ENCODE measurements around the gene NSUN3. TPM values are rescaled to one million over a fixed set of nuclear protein-coding genes. Genes with fewer than 3 reads are reported as not detected.
"Not testable (repeated sequence)": the region's sequence is repeated elsewhere in the genome, so short reads cannot be mapped to it uniquely, and the experiment has no call there.

Gene NSUN3
- total RNA-seq = 18.8 and 19.7 TPM in 2 replicates

- Mint-ChIP-seq H3K27me3 (ENCODE audit: insufficient read depth) (no peaks in the 10 kb centered on the region), H3K27ac (peak within 1 kb of the TSS; percentile 97), H3K36me3 (ENCODE audit: low read depth) (peaks cover 34% of the 10 kb centered on the region), H3K9me3 (no peaks in the 10 kb centered on the region), H3K4me3 (peak within 1 kb of the TSS; percentile 98), H3K4me1 (ENCODE audit: low read depth) (peaks cover 48% of the 10 kb centered on the region)
- intact Hi-C loops (cut with micrococcal nuclease) = loop anchor here (1.0 kb wide), 4 partner anchors 8 to 82 kb away; partner anchors contain the start of gene ARL13B
- DNase-seq (ENCODE audit: low spot score) = peak; percentile 82
Measured at GRCh38 chr3:94062513-94063404, at the start of gene NSUN3, which contains the start of gene DHFR2. TSS of gene NSUN3 (plus strand) at chr3:94063061. CDS start at chr3:94063127, 66 bp downstream. TSS of gene DHFR2 (minus strand) at chr3:94062916. CDS start at chr3:94061511, 1,405 bp downstream.

GRCh38 chr3:94015025-94015424, 47.8 kb upstream of the NSUN3 start:
- Mint-ChIP-seq H3K27ac (peak overlapping the region; percentile 14), H3K27me3 (ENCODE audit: insufficient read depth) (no peaks in the 10 kb centered on the region), H3K4me1 (ENCODE audit: low read depth) (peaks cover 35% of the 10 kb centered on the region), H3K36me3 (ENCODE audit: low read depth) (peaks cover 15% of the 10 kb centered on the region), H3K9me3 (peaks cover 7% of the 10 kb centered on the region), H3K4me3 (no peak overlapping the region)
- DNase-seq (ENCODE audit: low spot score) = no peak
- intact Hi-C loops (cut with micrococcal nuclease) = no loop called here

GRCh38 chr3:94019659-94020058, 43.2 kb upstream of the NSUN3 start:
- Mint-ChIP-seq H3K36me3 (ENCODE audit: low read depth) (peaks cover 6% of the 10 kb centered on the region), H3K4me3 (no peak overlapping the region)
- intact Hi-C loops (cut with micrococcal nuclease) = no loop called here

GRCh38 chr3:94020293-94020692, 42.6 kb upstream of the NSUN3 start:
- Mint-ChIP-seq H3K9me3 (no peaks in the 10 kb centered on the region), H3K27me3 (ENCODE audit: insufficient read depth) (no peaks in the 10 kb centered on the region), H3K4me1 (ENCODE audit: low read depth) (peaks cover under 1% of the 10 kb centered on the region), H3K27ac (no peak overlapping the region), H3K4me3 (no peak overlapping the region), H3K36me3 (ENCODE audit: low read depth) (peaks cover 2% of the 10 kb centered on the region)
- no peak for DNase-seq (ENCODE audit: low spot score)
- intact Hi-C loops (cut with micrococcal nuclease) = no loop called here

More at GRCh38 chr3:94019659-94020058, 43.2 kb upstream of the NSUN3 start:
- Mint-ChIP-seq H3K4me1 (ENCODE audit: low read depth) (peaks cover 7% of the 10 kb centered on the region), H3K27ac (no peak overlapping the region), H3K27me3 (ENCODE audit: insufficient read depth) (no peaks in the 10 kb centered on the region), H3K9me3 (peaks cover 5% of the 10 kb centered on the region)
- no peak for DNase-seq (ENCODE audit: low spot score)

- no peaks in the 10 kb centered on the region for H3K4me1 Mint-ChIP-seq (ENCODE audit: low read depth)
- no peaks in the 10 kb centered on the region for H3K27me3 Mint-ChIP-seq (ENCODE audit: insufficient read depth)
- intact Hi-C loops (cut with micrococcal nuclease) = no loop called here
- no peaks in the 10 kb centered on the region for H3K9me3 Mint-ChIP-seq
- no peak overlapping the region for H3K4me3 Mint-ChIP-seq
- no peak overlapping the region for H3K27ac Mint-ChIP-seq
- no peak for DNase-seq (ENCODE audit: low spot score)
- H3K36me3 Mint-ChIP-seq (ENCODE audit: low read depth) = peaks cover 2% of the 10 kb centered on the region
Measured at GRCh38 chr3:94024385-94024784, 38.5 kb upstream of the NSUN3 start.

GRCh38 chr3:94026623-94027022, 36.2 kb upstream of the NSUN3 start:
- intact Hi-C loops (cut with micrococcal nuclease) = no loop called here
- Mint-ChIP-seq H3K9me3 (no peaks in the 10 kb centered on the region), H3K4me3 (no peak overlapping the region), H3K4me1 (ENCODE audit: low read depth) (no peaks in the 10 kb centered on the region), H3K27ac (no peak overlapping the region), H3K36me3 (ENCODE audit: low read depth) (no peaks in the 10 kb centered on the region), H3K27me3 (ENCODE audit: insufficient read depth) (no peaks in the 10 kb centered on the region)
- no peak for DNase-seq (ENCODE audit: low spot score)

GRCh38 chr3:94028093-94028837, 34.6 kb upstream of the NSUN3 start, which contains the start of gene STX19:
TSS of gene STX19 (minus strand) at chr3:94028597. CDS start at chr3:94015269, 13,328 bp downstream.
- Mint-ChIP-seq H3K4me3 (no peak within 1 kb of the TSS), H3K36me3 (ENCODE audit: low read depth) (no peaks in the 10 kb centered on the region), H3K4me1 (ENCODE audit: low read depth) (no peaks in the 10 kb centered on the region), H3K9me3 (no peaks in the 10 kb centered on the region), H3K27me3 (ENCODE audit: insufficient read depth) (no peaks in the 10 kb centered on the region), H3K27ac (no peak within 1 kb of the TSS)
- intact Hi-C loops (cut with micrococcal nuclease) = no loop called here
- DNase-seq (ENCODE audit: low spot score) = no peak

GRCh38 chr3:94036909-94037507, 25.9 kb upstream of the NSUN3 start:
- Mint-ChIP-seq H3K4me3 (no peak overlapping the region), H3K27me3 (ENCODE audit: insufficient read depth) (no peaks in the 10 kb centered on the region), H3K4me1 (ENCODE audit: low read depth) (no peaks in the 10 kb centered on the region), H3K9me3 (no peaks in the 10 kb centered on the region), H3K27ac (no peak overlapping the region), H3K36me3 (ENCODE audit: low read depth) (no peaks in the 10 kb centered on the region)
- intact Hi-C loops (cut with micrococcal nuclease) = no loop called here
- DNase-seq (ENCODE audit: low spot score) = no peak

GRCh38 chr3:94043285-94043684, 19.6 kb upstream of the NSUN3 start:
- Mint-ChIP-seq H3K9me3 (no peaks in the 10 kb centered on the region), H3K4me1 (ENCODE audit: low read depth) (no peaks in the 10 kb centered on the region), H3K27ac (no peak overlapping the region), H3K36me3 (ENCODE audit: low read depth) (peaks cover 9% of the 10 kb centered on the region), H3K4me3 (no peak overlapping the region), H3K27me3 (ENCODE audit: insufficient read depth) (no peaks in the 10 kb centered on the region)
- intact Hi-C loops (cut with micrococcal nuclease) = no loop called here
- no peak for DNase-seq (ENCODE audit: low spot score)

- H3K9me3 Mint-ChIP-seq; intact Hi-C loops (cut with micrococcal nuclease); H3K4me1 Mint-ChIP-seq (ENCODE audit: low read depth); H3K36me3 Mint-ChIP-seq (ENCODE audit: low read depth); H3K27me3 Mint-ChIP-seq (ENCODE audit: insufficient read depth); DNase-seq (ENCODE audit: low spot score); H3K27ac Mint-ChIP-seq; H3K4me3 Mint-ChIP-seq: not testable (repeated sequence)
Measured at GRCh38 chr3:94044100-94044936, 18.5 kb upstream of the NSUN3 start.

GRCh38 chr3:94046533-94046932, 16.3 kb upstream of the NSUN3 start:
- Mint-ChIP-seq H3K27ac (no peak overlapping the region), H3K36me3 (ENCODE audit: low read depth) (peaks cover 9% of the 10 kb centered on the region), H3K27me3 (ENCODE audit: insufficient read depth) (no peaks in the 10 kb centered on the region), H3K4me3 (no peak overlapping the region), H3K4me1 (ENCODE audit: low read depth) (no peaks in the 10 kb centered on the region), H3K9me3 (no peaks in the 10 kb centered on the region)
- intact Hi-C loops (cut with micrococcal nuclease) = no loop called here
- DNase-seq (ENCODE audit: low spot score) = no peak

- H3K36me3 Mint-ChIP-seq (ENCODE audit: low read depth) = peaks cover 9% of the 10 kb centered on the region
- H3K27me3 Mint-ChIP-seq (ENCODE audit: insufficient read depth) = no peaks in the 10 kb centered on the region
- H3K27ac Mint-ChIP-seq = no peak overlapping the region
- H3K4me3 Mint-ChIP-seq = no peak overlapping the region
- intact Hi-C loops (cut with micrococcal nuclease) = no loop called here
- DNase-seq (ENCODE audit: low spot score) = no peak
- H3K9me3 Mint-ChIP-seq = no peaks in the 10 kb centered on the region
- H3K4me1 Mint-ChIP-seq (ENCODE audit: low read depth) = no peaks in the 10 kb centered on the region
Measured at GRCh38 chr3:94049267-94049666, 13.6 kb upstream of the NSUN3 start.
